Measurements from ENCODE around the gene SLC25A21. TPM values are rescaled to one million over a fixed set of nuclear protein-coding genes. Genes with fewer than 3 reads are reported as not detected.

The SLC25A21 gene
- total RNA-seq, 1 donor from 2014 or later = 0.91 TPM

- no peak for DNase-seq
- Mint-ChIP-seq H3K27me3 (ENCODE audit: unreplicated experiment) (no peaks in the 10 kb centered on the region), H3K27ac (ENCODE audit: unreplicated experiment) (no peak overlapping the region), H3K4me3 (ENCODE audit: unreplicated experiment) (no peak overlapping the region), H3K4me1 (ENCODE audit: low read depth, unreplicated experiment) (no peaks in the 10 kb centered on the region), H3K9me3 (ENCODE audit: unreplicated experiment) (peaks cover 3% of the 10 kb centered on the region), H3K36me3 (ENCODE audit: unreplicated experiment) (no peaks in the 10 kb centered on the region)
- no peak for TF ChIP-seq CTCF (IDR thresholded peaks at IDR 0.05; ENCODE audit: partially characterized antibody, unreplicated experiment)
Observed at GRCh38 chr14:36884049-36884448, 288.4 kb downstream of the SLC25A21 start.

GRCh38 chr14:36880276-36880675, 292.1 kb downstream of the SLC25A21 start:
- Mint-ChIP-seq H3K9me3 (ENCODE audit: unreplicated experiment) (peaks cover 3% of the 10 kb centered on the region), H3K27me3 (ENCODE audit: unreplicated experiment) (no peaks in the 10 kb centered on the region), H3K4me3 (ENCODE audit: unreplicated experiment) (no peak overlapping the region), H3K4me1 (ENCODE audit: low read depth, unreplicated experiment) (no peaks in the 10 kb centered on the region), H3K36me3 (ENCODE audit: unreplicated experiment) (no peaks in the 10 kb centered on the region), H3K27ac (ENCODE audit: unreplicated experiment) (no peak overlapping the region)
- no peak for DNase-seq
- no peak for TF ChIP-seq CTCF (IDR thresholded peaks at IDR 0.05; ENCODE audit: partially characterized antibody, unreplicated experiment)

GRCh38 chr14:36879558-36879957, 292.8 kb downstream of the SLC25A21 start:
- H3K4me1 Mint-ChIP-seq (ENCODE audit: low read depth, unreplicated experiment) = no peaks in the 10 kb centered on the region
- no peak for TF ChIP-seq CTCF (IDR thresholded peaks at IDR 0.05; ENCODE audit: partially characterized antibody, unreplicated experiment)
- no peak overlapping the region for H3K4me3 Mint-ChIP-seq (ENCODE audit: unreplicated experiment)
- peaks cover 3% of the 10 kb centered on the region for H3K9me3 Mint-ChIP-seq (ENCODE audit: unreplicated experiment)
- H3K27ac Mint-ChIP-seq (ENCODE audit: unreplicated experiment) = no peak overlapping the region
- H3K27me3 Mint-ChIP-seq (ENCODE audit: unreplicated experiment) = no peaks in the 10 kb centered on the region
- DNase-seq = no peak
- H3K36me3 Mint-ChIP-seq (ENCODE audit: unreplicated experiment) = no peaks in the 10 kb centered on the region

GRCh38 chr14:36874396-36875138, 297.8 kb downstream of the SLC25A21 start:
- no peak overlapping the region for H3K4me3 Mint-ChIP-seq (ENCODE audit: unreplicated experiment)
- no peaks in the 10 kb centered on the region for H3K4me1 Mint-ChIP-seq (ENCODE audit: low read depth, unreplicated experiment)
- no peak for TF ChIP-seq CTCF (IDR thresholded peaks at IDR 0.05; ENCODE audit: partially characterized antibody, unreplicated experiment)
- no peak for DNase-seq
- no peak overlapping the region for H3K27ac Mint-ChIP-seq (ENCODE audit: unreplicated experiment)
- H3K9me3 Mint-ChIP-seq (ENCODE audit: unreplicated experiment) = no peaks in the 10 kb centered on the region
- no peaks in the 10 kb centered on the region for H3K27me3 Mint-ChIP-seq (ENCODE audit: unreplicated experiment)
- no peaks in the 10 kb centered on the region for H3K36me3 Mint-ChIP-seq (ENCODE audit: unreplicated experiment)

GRCh38 chr14:36870776-36871175, 301.6 kb downstream of the SLC25A21 start:
- no peak for DNase-seq
- H3K27me3 Mint-ChIP-seq (ENCODE audit: unreplicated experiment) = no peaks in the 10 kb centered on the region
- H3K4me1 Mint-ChIP-seq (ENCODE audit: low read depth, unreplicated experiment) = no peaks in the 10 kb centered on the region
- H3K36me3 Mint-ChIP-seq (ENCODE audit: unreplicated experiment) = no peaks in the 10 kb centered on the region
- no peak overlapping the region for H3K27ac Mint-ChIP-seq (ENCODE audit: unreplicated experiment)
- no peak for TF ChIP-seq CTCF (IDR thresholded peaks at IDR 0.05; ENCODE audit: partially characterized antibody, unreplicated experiment)
- no peak overlapping the region for H3K4me3 Mint-ChIP-seq (ENCODE audit: unreplicated experiment)
- H3K9me3 Mint-ChIP-seq (ENCODE audit: unreplicated experiment) = no peaks in the 10 kb centered on the region
